GM12891 (cell line): ENCODE results near the gene FREM3.

ENCODE experiments used
- POLR2A ChIP-seq: IDR thresholded peaks from 2 replicates; pipeline ENCODE4 v1.6.1; 2011; ENCODE audit warnings: low read depth, low read length, control low read depth
- POLR2AphosphoS5 ChIP-seq: IDR thresholded peaks from 2 replicates; pipeline ENCODE4 v1.6.1; 2011; ENCODE audit warnings: low read depth, low read length, control low read depth

- TF ChIP-seq POLR2AphosphoS5 (no peak), POLR2A (no peak)
These were observed 114.9 kb downstream of the FREM3 start for GRCh38 chr4:143585548-143585947.
